Medulla oblongata (tissue), 1 donor: Measurements from ENCODE around the gene SMOC1.

Source experiments
- DNase-seq: peaks from one replicate; pipeline ENCODE4 v3.0.0-alpha.2; 2015; ENCODE audit errors: extremely low spot score

Gene SMOC1

GRCh38 chr14:69879175-69880043 is at the start of gene SMOC1:
SMOC1 (plus strand) TSS chr14:69879416; CDS start chr14:69879679, 263 bp downstream.
- DNase-seq: peak; percentile 68

GRCh38 chr14:69838881-69839416 is 40.3 kb upstream of the SMOC1 start:
- no peak for DNase-seq

GRCh38 chr14:69839661-69840060 is 39.6 kb upstream of the SMOC1 start:
- no peak for DNase-seq

GRCh38 chr14:69841656-69842055 is 37.6 kb upstream of the SMOC1 start:
- peak; percentile 10 for DNase-seq

GRCh38 chr14:69842686-69843420 is 36.4 kb upstream of the SMOC1 start:
- DNase-seq: no peak

- DNase-seq: no peak
Observed at GRCh38 chr14:69844171-69844570, 35.0 kb upstream of the SMOC1 start.

GRCh38 chr14:69845050-69845581 is 34.1 kb upstream of the SMOC1 start:
- DNase-seq: no peak

GRCh38 chr14:69845787-69846186 is 33.4 kb upstream of the SMOC1 start:
- no peak for DNase-seq

- no peak for DNase-seq
Observed at GRCh38 chr14:69848156-69848555, 31.1 kb upstream of the SMOC1 start.

- no peak for DNase-seq
Observed at GRCh38 chr14:69848903-69849391, 30.3 kb upstream of the SMOC1 start.

- DNase-seq: no peak
Observed at GRCh38 chr14:69850086-69850735, 29.0 kb upstream of the SMOC1 start.

- DNase-seq: no peak
Observed at GRCh38 chr14:69850736-69851112, 28.5 kb upstream of the SMOC1 start.

GRCh38 chr14:69852531-69853321 is 26.5 kb upstream of the SMOC1 start:
- DNase-seq: no peak

GRCh38 chr14:69853774-69854173 is 25.4 kb upstream of the SMOC1 start:
- no peak for DNase-seq

GRCh38 chr14:69854598-69854997 is 24.6 kb upstream of the SMOC1 start:
- no peak for DNase-seq

- no peak for DNase-seq
Observed at GRCh38 chr14:69855180-69855832, 23.9 kb upstream of the SMOC1 start.

- no peak for DNase-seq
Observed at GRCh38 chr14:69858801-69859200, 20.4 kb upstream of the SMOC1 start.

- no peak for DNase-seq
Observed at GRCh38 chr14:69859591-69859990, 19.6 kb upstream of the SMOC1 start.

- no peak for DNase-seq
Observed at GRCh38 chr14:69860221-69860620, 19.0 kb upstream of the SMOC1 start.

GRCh38 chr14:69861025-69861569 is 18.1 kb upstream of the SMOC1 start:
- DNase-seq: no peak
